ENCODE results near the gene APOBEC3C.
"Not testable (repeated sequence)": the region's sequence is repeated elsewhere in the genome, so short reads cannot be mapped to it uniquely, and the experiment has no call there.

- not testable (repeated sequence) for TF ChIP-seq POLR2A (IDR thresholded peaks at IDR 0.05; ENCODE audit: low read length); GATA1 (IDR thresholded peaks at IDR 0.05; ENCODE audit: low read depth, low read length)
Measured at GRCh38 chr22:39045136-39045535, 31.1 kb downstream of the APOBEC3C start.

All from erythroblast (primary cell).